Skeletal muscle tissue (tissue), 4 donors: ENCODE data around the gene MYO7B. TPM values are rescaled to one million over a fixed set of nuclear protein-coding genes. Genes with fewer than 3 reads are reported as not detected.

Experiments
- H3K27ac ChIP-seq: one replicate; pipeline ENCODE4 v1.7.0; 2013; ENCODE audit warnings: mild to moderate bottlenecking, low read depth, low read length, inconsistent platforms
- H3K27me3 ChIP-seq, 3 donors: one replicate each; pipeline ENCODE4 v1.7.0; 2013; ENCODE audit warnings: low read length in 3 of 3; ENCODE audit not compliant: control insufficient read depth in 3 of 3, insufficient read depth in 3 of 3
- H3K36me3 ChIP-seq, 3 donors: one replicate each; pipeline ENCODE4 v1.7.0; 2013; ENCODE audit warnings: low read length in 3 of 3; ENCODE audit not compliant: control insufficient read depth in 3 of 3, insufficient read depth in 3 of 3
- H3K4me1 ChIP-seq, 3 donors: one replicate each; pipeline ENCODE4 v1.7.0; 2013; ENCODE audit warnings: low read length in 3 of 3, mild to moderate bottlenecking in 3 of 3; ENCODE audit not compliant: control insufficient read depth in 3 of 3, insufficient read depth in 3 of 3
- H3K4me3 ChIP-seq, 3 donors: one replicate each; pipeline ENCODE4 v1.7.0; 2013; ENCODE audit warnings: low read length in 3 of 3
- H3K9ac ChIP-seq, 3 donors: one replicate each; pipeline ENCODE4 v1.7.0; 2013; ENCODE audit warnings: low read length in 3 of 3, mild to moderate bottlenecking in 3 of 3, moderate library complexity in 2 of 3, low read depth in 1 of 3
- H3K9me3 ChIP-seq, 3 donors: one replicate each; pipeline ENCODE4 v1.7.0; 2013; ENCODE audit warnings: low read length in 3 of 3; ENCODE audit not compliant: control insufficient read depth in 3 of 3
- total RNA-seq: library from RNA; depleted of rRNA; stranded (reverse); fragments of >200 nt; gene quantifications from one replicate; pipeline ENCODE4 v1.2.3, GENCODE V29; 2014
- donor health status: Osteomylitis.

MYO7B gene
- total RNA-seq, 1 donor from 2014 or later: 1.0 TPM

GRCh38 chr2:127545189-127545588 lies 9.7 kb downstream of the MYO7B start:
- H3K9me3 ChIP-seq: no peaks in the 10 kb centered on the region
- H3K27me3 ChIP-seq: peaks cover 0 to 5% (median 0%) of the 10 kb centered on the region in 3 donors
- no peak overlapping the region for H3K4me3 ChIP-seq
- no peak overlapping the region for H3K9ac ChIP-seq
- H3K4me1 ChIP-seq: peaks cover 0 to 2% (median 0%) of the 10 kb centered on the region in 3 donors
- no peak overlapping the region for H3K27ac ChIP-seq
- no peaks in the 10 kb centered on the region for H3K36me3 ChIP-seq

GRCh38 chr2:127545796-127546195 lies 10.3 kb downstream of the MYO7B start:
- Histone ChIP-seq H3K4me3 (no peak overlapping the region), H3K27ac (no peak overlapping the region), H3K9ac (no peak overlapping the region)

GRCh38 chr2:127546797-127547196 lies 11.3 kb downstream of the MYO7B start:
- Histone ChIP-seq H3K4me1 (peaks cover 0 to 2% (median 0%) of the 10 kb centered on the region in 3 donors), H3K27ac (no peak overlapping the region), H3K9me3 (no peaks in the 10 kb centered on the region)

More at GRCh38 chr2:127545796-127546195, 10.3 kb downstream of the MYO7B start:
- Histone ChIP-seq H3K36me3 (no peaks in the 10 kb centered on the region), H3K27me3 (peaks cover 0 to 5% (median 0%) of the 10 kb centered on the region in 3 donors), H3K4me1 (peaks cover 0 to 2% (median 0%) of the 10 kb centered on the region in 3 donors), H3K9me3 (no peaks in the 10 kb centered on the region)

GRCh38 chr2:127551221-127551930 lies 15.9 kb downstream of the MYO7B start:
- H3K36me3 ChIP-seq: no peaks in the 10 kb centered on the region
- H3K9ac ChIP-seq: no peak overlapping the region
- H3K4me3 ChIP-seq: no peak overlapping the region
- no peak overlapping the region for H3K27ac ChIP-seq
- H3K9me3 ChIP-seq: no peaks in the 10 kb centered on the region
- H3K4me1 ChIP-seq: no peaks in the 10 kb centered on the region
- H3K27me3 ChIP-seq: no peaks in the 10 kb centered on the region

More at GRCh38 chr2:127546797-127547196, 11.3 kb downstream of the MYO7B start:
- Histone ChIP-seq H3K36me3 (no peaks in the 10 kb centered on the region), H3K4me3 (no peak overlapping the region), H3K9ac (no peak overlapping the region), H3K27me3 (peaks cover 0 to under 1% (median 0%) of the 10 kb centered on the region in 3 donors)

- no peak overlapping the region for H3K4me3 ChIP-seq
- no peaks in the 10 kb centered on the region for H3K27me3 ChIP-seq
- no peaks in the 10 kb centered on the region for H3K9me3 ChIP-seq
- no peak overlapping the region for H3K27ac ChIP-seq
- no peaks in the 10 kb centered on the region for H3K36me3 ChIP-seq
- H3K4me1 ChIP-seq: no peaks in the 10 kb centered on the region
- no peak overlapping the region for H3K9ac ChIP-seq
Observed at GRCh38 chr2:127552336-127552735, 16.9 kb downstream of the MYO7B start.

- H3K36me3 ChIP-seq: no peaks in the 10 kb centered on the region
- H3K27me3 ChIP-seq: no peaks in the 10 kb centered on the region
- no peak overlapping the region for H3K4me3 ChIP-seq
- H3K4me1 ChIP-seq: no peaks in the 10 kb centered on the region
- no peak overlapping the region for H3K27ac ChIP-seq
- H3K9ac ChIP-seq: no peak overlapping the region
- H3K9me3 ChIP-seq: no peaks in the 10 kb centered on the region
Observed at GRCh38 chr2:127552846-127553245, 17.4 kb downstream of the MYO7B start.

GRCh38 chr2:127558911-127559310 lies 23.4 kb downstream of the MYO7B start:
- Histone ChIP-seq H3K4me1 (peaks cover 5 to 8% (median 5%) of the 10 kb centered on the region in 3 donors), H3K9me3 (no peaks in the 10 kb centered on the region), H3K36me3 (no peaks in the 10 kb centered on the region), H3K4me3 (no peak overlapping the region), H3K27me3 (no peaks in the 10 kb centered on the region), H3K9ac (no peak overlapping the region), H3K27ac (no peak overlapping the region)

GRCh38 chr2:127559454-127559853 lies 24.0 kb downstream of the MYO7B start:
- no peak overlapping the region for H3K27ac ChIP-seq
- no peaks in the 10 kb centered on the region for H3K27me3 ChIP-seq
- peaks cover 5 to 8% (median 5%) of the 10 kb centered on the region in 3 donors for H3K4me1 ChIP-seq
- no peak overlapping the region for H3K9ac ChIP-seq
- no peaks in the 10 kb centered on the region for H3K36me3 ChIP-seq
- no peak overlapping the region for H3K4me3 ChIP-seq
- no peaks in the 10 kb centered on the region for H3K9me3 ChIP-seq

GRCh38 chr2:127560201-127560930 lies 24.9 kb downstream of the MYO7B start:
- Histone ChIP-seq H3K36me3 (no peaks in the 10 kb centered on the region), H3K4me1 (peaks cover 5 to 8% (median 5%) of the 10 kb centered on the region in 3 donors), H3K9ac (peak overlapping the region in 1 of 3 donors; percentile 25)

GRCh38 chr2:127560931-127561280 lies 25.4 kb downstream of the MYO7B start:
- no peak overlapping the region for H3K27ac ChIP-seq
- H3K9me3 ChIP-seq: no peaks in the 10 kb centered on the region
- H3K36me3 ChIP-seq: no peaks in the 10 kb centered on the region
- no peak overlapping the region for H3K4me3 ChIP-seq
- H3K9ac ChIP-seq: peak overlapping the region in 1 of 3 donors; percentile 25
- H3K27me3 ChIP-seq: no peaks in the 10 kb centered on the region
- H3K4me1 ChIP-seq: peaks cover 5 to 8% (median 5%) of the 10 kb centered on the region in 3 donors

More at GRCh38 chr2:127560201-127560930, 24.9 kb downstream of the MYO7B start:
- Histone ChIP-seq H3K9me3 (no peaks in the 10 kb centered on the region), H3K27me3 (no peaks in the 10 kb centered on the region), H3K4me3 (no peak overlapping the region), H3K27ac (no peak overlapping the region)
